Measurements from ENCODE around the gene CYP4F22.

DNA sequence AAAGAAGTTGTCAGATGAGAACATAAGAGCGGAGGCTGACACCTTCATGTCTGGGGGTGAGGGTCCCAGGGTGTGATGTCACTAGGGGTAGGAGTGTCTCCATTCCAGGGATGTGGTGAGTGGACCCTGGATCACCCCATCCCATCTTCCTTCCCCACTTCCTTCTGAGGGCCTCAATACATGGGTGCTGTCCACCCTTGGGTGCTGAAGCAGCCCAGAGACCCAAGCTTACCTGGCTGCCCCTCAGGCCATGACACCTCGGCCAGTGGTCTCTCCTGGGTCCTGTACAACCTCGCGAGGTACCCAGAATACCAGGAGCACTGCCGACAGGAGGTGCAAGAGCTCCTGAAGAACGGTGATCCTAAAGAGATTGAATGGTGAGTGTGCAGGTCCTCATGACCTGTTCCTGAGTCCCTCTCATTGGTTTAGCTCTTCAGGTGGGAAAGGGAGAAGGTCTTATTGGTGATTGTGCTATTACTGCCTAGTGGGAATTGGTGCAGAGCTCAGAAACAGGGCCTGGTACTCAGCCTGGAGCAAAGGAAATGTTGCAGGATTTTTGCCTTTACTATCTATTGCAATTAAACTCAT is 69.0 kb downstream of the CYP4F22 start:
- TF ChIP-seq, protein P1, sequence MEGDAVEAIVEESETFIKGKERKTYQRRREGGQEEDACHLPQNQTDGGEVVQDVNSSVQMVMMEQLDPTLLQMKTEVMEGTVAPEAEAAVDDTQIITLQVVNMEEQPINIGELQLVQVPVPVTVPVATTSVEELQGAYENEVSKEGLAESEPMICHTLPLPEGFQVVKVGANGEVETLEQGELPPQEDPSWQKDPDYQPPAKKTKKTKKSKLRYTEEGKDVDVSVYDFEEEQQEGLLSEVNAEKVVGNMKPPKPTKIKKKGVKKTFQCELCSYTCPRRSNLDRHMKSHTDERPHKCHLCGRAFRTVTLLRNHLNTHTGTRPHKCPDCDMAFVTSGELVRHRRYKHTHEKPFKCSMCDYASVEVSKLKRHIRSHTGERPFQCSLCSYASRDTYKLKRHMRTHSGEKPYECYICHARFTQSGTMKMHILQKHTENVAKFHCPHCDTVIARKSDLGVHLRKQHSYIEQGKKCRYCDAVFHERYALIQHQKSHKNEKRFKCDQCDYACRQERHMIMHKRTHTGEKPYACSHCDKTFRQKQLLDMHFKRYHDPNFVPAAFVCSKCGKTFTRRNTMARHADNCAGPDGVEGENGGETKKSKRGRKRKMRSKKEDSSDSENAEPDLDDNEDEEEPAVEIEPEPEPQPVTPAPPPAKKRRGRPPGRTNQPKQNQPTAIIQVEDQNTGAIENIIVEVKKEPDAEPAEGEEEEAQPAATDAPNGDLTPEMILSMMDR (IDR thresholded peaks at IDR 0.05) = no peak
- TF ChIP-seq POLR2A (IDR thresholded peaks at IDR 0.05) = no peak
